ENCODE results near the gene PPP1R3A. TPM values are rescaled to one million over a fixed set of nuclear protein-coding genes. Genes with fewer than 3 reads are reported as not detected.

The PPP1R3A gene
- total RNA-seq, 1 experiment from 2014 or later: not detected

DNA sequence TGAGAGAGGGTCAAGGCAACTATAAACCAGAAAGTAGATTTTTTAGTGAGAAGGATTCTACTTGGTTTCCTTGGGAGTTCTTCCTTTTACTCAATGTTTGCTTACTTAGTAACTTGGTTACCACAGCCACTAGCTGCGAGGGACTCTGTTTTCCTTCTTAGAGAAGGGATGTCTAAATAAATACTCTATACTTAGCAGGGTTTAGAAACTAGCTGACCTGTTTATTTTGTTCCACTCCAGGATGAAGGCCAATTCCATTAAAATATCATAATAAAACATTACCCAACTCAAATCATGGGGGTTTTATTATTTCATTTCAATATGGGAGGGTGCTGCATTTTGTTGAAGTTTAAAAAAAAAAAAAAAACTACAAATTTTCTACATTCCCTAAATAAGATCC lies 87.3 kb downstream of the PPP1R3A start:
- H3K9me2 ChIP-seq (ENCODE audit: insufficient read depth): no peaks in the 10 kb centered on the region
- no peaks in the 10 kb centered on the region for H3K27me3 ChIP-seq (ENCODE audit: insufficient read depth, low read length)
- ChIA-PET CTCF (no interaction called here), RAD21 (ENCODE audit: low non-redundant PET in 1 of 2, low total read pairs in 2 of 2, uncharacterized antibody in 2 of 2, unreplicated experiment in 2 of 2) (no interaction called here), POLR2A (no interaction called here)
- H3K9me3 ChIP-seq (ENCODE audit: control insufficient read depth in 1 of 2, insufficient read depth in 1 of 2, low read depth in 1 of 2, low read length in 2 of 2): no peaks in the 10 kb centered on the region
- no TSS peak for BruUV-seq (replicated peaks)
- H4K20me1 ChIP-seq (ENCODE audit: insufficient read depth): no peaks in the 10 kb centered on the region
- no peak overlapping the region for H3K4me2 ChIP-seq (ENCODE audit: low read length)
- H3K4me3 ChIP-seq (replicated peaks in 1 of 2; ENCODE audit: low read depth in 1 of 2, low read length in 2 of 2): no peak overlapping the region
- no peak for TF ChIP-seq JUND (IDR thresholded peaks at IDR 0.05)
- TF ChIP-seq, protein P1, sequence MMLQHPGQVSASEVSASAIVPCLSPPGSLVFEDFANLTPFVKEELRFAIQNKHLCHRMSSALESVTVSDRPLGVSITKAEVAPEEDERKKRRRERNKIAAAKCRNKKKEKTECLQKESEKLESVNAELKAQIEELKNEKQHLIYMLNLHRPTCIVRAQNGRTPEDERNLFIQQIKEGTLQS (IDR thresholded peaks at IDR 0.05): no peak
- ATAC-seq: no peak
- no peaks in the 10 kb centered on the region for H3K4me1 ChIP-seq (ENCODE audit: control insufficient read depth in 1 of 2, insufficient read depth in 2 of 2, low read length in 2 of 2)
- DNase-seq (ENCODE audit: low read depth, low spot score): no peak
- peak overlapping the region; percentile 18 for H2AFZ ChIP-seq (ENCODE audit: low read depth, low read length, poor library complexity, severe bottlenecking)
- intact Hi-C loops (cut with micrococcal nuclease): no loop called here
- no peaks in the 10 kb centered on the region for H3K79me2 ChIP-seq (ENCODE audit: insufficient read depth, low read length)
- H3K27ac ChIP-seq (ENCODE audit: low read depth, low read length): no peak overlapping the region
- H3K36me3 ChIP-seq (ENCODE audit: control insufficient read depth in 1 of 2, insufficient read depth in 2 of 2, low read length in 2 of 2): no peaks in the 10 kb centered on the region
- no peak overlapping the region for H3K9ac ChIP-seq (ENCODE audit: low read length)

DNA sequence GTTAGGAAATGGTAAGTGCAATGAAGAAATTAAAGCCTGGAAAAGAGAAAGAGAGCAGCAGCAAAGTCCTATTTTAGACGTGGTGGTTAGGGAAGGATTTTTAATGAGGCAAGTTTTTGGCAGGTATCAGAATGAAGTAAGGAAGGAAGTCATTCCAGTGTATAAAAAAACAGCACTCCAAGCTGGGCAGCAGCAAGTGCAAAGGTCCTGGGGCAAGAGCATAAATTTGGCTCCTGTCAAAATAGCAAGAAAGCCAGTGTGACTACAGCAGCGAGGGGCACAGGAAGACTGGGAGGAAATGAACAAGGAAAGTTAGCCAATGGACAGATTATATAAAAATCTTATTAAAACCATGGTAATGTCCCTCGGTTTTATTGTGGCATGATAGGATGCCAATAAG lies 90.2 kb downstream of the PPP1R3A start:
- H3K27me3 ChIP-seq (ENCODE audit: insufficient read depth, low read length): no peaks in the 10 kb centered on the region
- no peak overlapping the region for H2AFZ ChIP-seq (ENCODE audit: low read depth, low read length, poor library complexity, severe bottlenecking)
- no peaks in the 10 kb centered on the region for H3K9me3 ChIP-seq (ENCODE audit: control insufficient read depth in 1 of 2, insufficient read depth in 1 of 2, low read depth in 1 of 2, low read length in 2 of 2)
- no peak overlapping the region for H3K9ac ChIP-seq (ENCODE audit: low read length)
- intact Hi-C loops (cut with micrococcal nuclease): no loop called here
- no peaks in the 10 kb centered on the region for H4K20me1 ChIP-seq (ENCODE audit: insufficient read depth)
- no peaks in the 10 kb centered on the region for H3K79me2 ChIP-seq (ENCODE audit: insufficient read depth, low read length)
- no peak overlapping the region for H3K4me2 ChIP-seq (ENCODE audit: low read length)
- CTCF ChIA-PET: no interaction called here
- no peaks in the 10 kb centered on the region for H3K4me1 ChIP-seq (ENCODE audit: control insufficient read depth in 1 of 2, insufficient read depth in 2 of 2, low read length in 2 of 2)
- H3K4me3 ChIP-seq (replicated peaks in 1 of 2; ENCODE audit: low read depth in 1 of 2, low read length in 2 of 2): no peak overlapping the region
- no peaks in the 10 kb centered on the region for H3K36me3 ChIP-seq (ENCODE audit: control insufficient read depth in 1 of 2, insufficient read depth in 2 of 2, low read length in 2 of 2)
- ATAC-seq (no peak), DNase-seq (ENCODE audit: low read depth, low spot score) (no peak)
- no peak overlapping the region for H3K27ac ChIP-seq (ENCODE audit: low read depth, low read length)
- RAD21 ChIA-PET (ENCODE audit: low non-redundant PET in 1 of 2, low total read pairs in 2 of 2, uncharacterized antibody in 2 of 2, unreplicated experiment in 2 of 2): no interaction called here
- BruUV-seq (replicated peaks): no TSS peak
- POLR2A ChIA-PET: no interaction called here
- H3K9me2 ChIP-seq (ENCODE audit: insufficient read depth): no peaks in the 10 kb centered on the region
- no peak for TF ChIP-seq SRF (IDR thresholded peaks at IDR 0.05; ENCODE audit: low read depth)
- TF ChIP-seq, protein P2, sequence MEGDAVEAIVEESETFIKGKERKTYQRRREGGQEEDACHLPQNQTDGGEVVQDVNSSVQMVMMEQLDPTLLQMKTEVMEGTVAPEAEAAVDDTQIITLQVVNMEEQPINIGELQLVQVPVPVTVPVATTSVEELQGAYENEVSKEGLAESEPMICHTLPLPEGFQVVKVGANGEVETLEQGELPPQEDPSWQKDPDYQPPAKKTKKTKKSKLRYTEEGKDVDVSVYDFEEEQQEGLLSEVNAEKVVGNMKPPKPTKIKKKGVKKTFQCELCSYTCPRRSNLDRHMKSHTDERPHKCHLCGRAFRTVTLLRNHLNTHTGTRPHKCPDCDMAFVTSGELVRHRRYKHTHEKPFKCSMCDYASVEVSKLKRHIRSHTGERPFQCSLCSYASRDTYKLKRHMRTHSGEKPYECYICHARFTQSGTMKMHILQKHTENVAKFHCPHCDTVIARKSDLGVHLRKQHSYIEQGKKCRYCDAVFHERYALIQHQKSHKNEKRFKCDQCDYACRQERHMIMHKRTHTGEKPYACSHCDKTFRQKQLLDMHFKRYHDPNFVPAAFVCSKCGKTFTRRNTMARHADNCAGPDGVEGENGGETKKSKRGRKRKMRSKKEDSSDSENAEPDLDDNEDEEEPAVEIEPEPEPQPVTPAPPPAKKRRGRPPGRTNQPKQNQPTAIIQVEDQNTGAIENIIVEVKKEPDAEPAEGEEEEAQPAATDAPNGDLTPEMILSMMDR (IDR thresholded peaks at IDR 0.05 in 2 of 3, conservative IDR thresholded peaks at IDR 0.05 in 1 of 3; ENCODE audit: borderline replicate concordance in 1 of 3, insufficient read depth in 1 of 3, low read depth in 2 of 3, low read length in 2 of 3): no peak
- TF ChIP-seq JUND (IDR thresholded peaks at IDR 0.05): no peak
- TF ChIP-seq CBX3 (IDR thresholded peaks at IDR 0.05; ENCODE audit: low read depth): no peak
- TF ChIP-seq, protein P3, sequence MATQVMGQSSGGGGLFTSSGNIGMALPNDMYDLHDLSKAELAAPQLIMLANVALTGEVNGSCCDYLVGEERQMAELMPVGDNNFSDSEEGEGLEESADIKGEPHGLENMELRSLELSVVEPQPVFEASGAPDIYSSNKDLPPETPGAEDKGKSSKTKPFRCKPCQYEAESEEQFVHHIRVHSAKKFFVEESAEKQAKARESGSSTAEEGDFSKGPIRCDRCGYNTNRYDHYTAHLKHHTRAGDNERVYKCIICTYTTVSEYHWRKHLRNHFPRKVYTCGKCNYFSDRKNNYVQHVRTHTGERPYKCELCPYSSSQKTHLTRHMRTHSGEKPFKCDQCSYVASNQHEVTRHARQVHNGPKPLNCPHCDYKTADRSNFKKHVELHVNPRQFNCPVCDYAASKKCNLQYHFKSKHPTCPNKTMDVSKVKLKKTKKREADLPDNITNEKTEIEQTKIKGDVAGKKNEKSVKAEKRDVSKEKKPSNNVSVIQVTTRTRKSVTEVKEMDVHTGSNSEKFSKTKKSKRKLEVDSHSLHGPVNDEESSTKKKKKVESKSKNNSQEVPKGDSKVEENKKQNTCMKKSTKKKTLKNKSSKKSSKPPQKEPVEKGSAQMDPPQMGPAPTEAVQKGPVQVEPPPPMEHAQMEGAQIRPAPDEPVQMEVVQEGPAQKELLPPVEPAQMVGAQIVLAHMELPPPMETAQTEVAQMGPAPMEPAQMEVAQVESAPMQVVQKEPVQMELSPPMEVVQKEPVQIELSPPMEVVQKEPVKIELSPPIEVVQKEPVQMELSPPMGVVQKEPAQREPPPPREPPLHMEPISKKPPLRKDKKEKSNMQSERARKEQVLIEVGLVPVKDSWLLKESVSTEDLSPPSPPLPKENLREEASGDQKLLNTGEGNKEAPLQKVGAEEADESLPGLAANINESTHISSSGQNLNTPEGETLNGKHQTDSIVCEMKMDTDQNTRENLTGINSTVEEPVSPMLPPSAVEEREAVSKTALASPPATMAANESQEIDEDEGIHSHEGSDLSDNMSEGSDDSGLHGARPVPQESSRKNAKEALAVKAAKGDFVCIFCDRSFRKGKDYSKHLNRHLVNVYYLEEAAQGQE (IDR thresholded peaks at IDR 0.05; ENCODE audit: low read depth): no peak
- no peak for TF ChIP-seq EZH2 (IDR thresholded peaks at IDR 0.05)
- TF ChIP-seq ZFX (IDR thresholded peaks at IDR 0.05): no peak
- TF ChIP-seq POLR2A (IDR thresholded peaks at IDR 0.05; ENCODE audit: borderline replicate concordance, extremely low read depth, insufficient read depth, insufficient read length): no peak
- TF ChIP-seq EZH2phosphoT487 (IDR thresholded peaks at IDR 0.05; ENCODE audit: borderline replicate concordance): no peak
- TF ChIP-seq SP1 (IDR thresholded peaks at IDR 0.05; ENCODE audit: low read depth): no peak
- no peak for TF ChIP-seq ZNF274 (IDR thresholded peaks at IDR 0.05; ENCODE audit: low read depth, low read length)
- TF ChIP-seq, protein P4, sequence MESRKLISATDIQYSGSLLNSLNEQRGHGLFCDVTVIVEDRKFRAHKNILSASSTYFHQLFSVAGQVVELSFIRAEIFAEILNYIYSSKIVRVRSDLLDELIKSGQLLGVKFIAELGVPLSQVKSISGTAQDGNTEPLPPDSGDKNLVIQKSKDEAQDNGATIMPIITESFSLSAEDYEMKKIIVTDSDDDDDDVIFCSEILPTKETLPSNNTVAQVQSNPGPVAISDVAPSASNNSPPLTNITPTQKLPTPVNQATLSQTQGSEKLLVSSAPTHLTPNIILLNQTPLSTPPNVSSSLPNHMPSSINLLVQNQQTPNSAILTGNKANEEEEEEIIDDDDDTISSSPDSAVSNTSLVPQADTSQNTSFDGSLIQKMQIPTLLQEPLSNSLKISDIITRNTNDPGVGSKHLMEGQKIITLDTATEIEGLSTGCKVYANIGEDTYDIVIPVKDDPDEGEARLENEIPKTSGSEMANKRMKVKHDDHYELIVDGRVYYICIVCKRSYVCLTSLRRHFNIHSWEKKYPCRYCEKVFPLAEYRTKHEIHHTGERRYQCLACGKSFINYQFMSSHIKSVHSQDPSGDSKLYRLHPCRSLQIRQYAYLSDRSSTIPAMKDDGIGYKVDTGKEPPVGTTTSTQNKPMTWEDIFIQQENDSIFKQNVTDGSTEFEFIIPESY (IDR thresholded peaks at IDR 0.05; ENCODE audit: extremely low read depth, insufficient replicate concordance, low read length): no peak
- TF ChIP-seq, protein P5, sequence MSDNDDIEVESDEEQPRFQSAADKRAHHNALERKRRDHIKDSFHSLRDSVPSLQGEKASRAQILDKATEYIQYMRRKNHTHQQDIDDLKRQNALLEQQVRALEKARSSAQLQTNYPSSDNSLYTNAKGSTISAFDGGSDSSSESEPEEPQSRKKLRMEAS (IDR thresholded peaks at IDR 0.05): no peak
